ENCODE results near the gene MYL4.

- TF ChIP-seq EZH2 (IDR thresholded peaks at IDR 0.05; ENCODE audit: low read length, unreplicated experiment) = no peak
- no peak for TF ChIP-seq CTCF (conservative IDR thresholded peaks at IDR 0.05; ENCODE audit: low read depth, low read length)
- TF ChIP-seq EZH2phosphoT487 (IDR thresholded peaks at IDR 0.05; ENCODE audit: borderline replicate concordance, low read length) = no peak
Measured at GRCh38 chr17:47223460-47223859, 14.3 kb downstream of the MYL4 start.

All from PC-3 (cell line).